Hepatocyte (in vitro differentiated cells): Measurements from ENCODE around the gene MEPE. TPM values are rescaled to one million over a fixed set of nuclear protein-coding genes. Genes with fewer than 3 reads are reported as not detected.

Experiments
- DNase-seq: peaks from one replicate; pipeline ENCODE4 v3.0.0-alpha.2; 2016; ENCODE audit warnings: low spot score
- H2AFZ ChIP-seq: fragments of 200-600 bp; sonication (generic); 2 replicates; pipeline ENCODE4 v1.6.0; 2016; ENCODE audit warnings: antibody characterized with exemption, mild to moderate bottlenecking
- H3K27ac ChIP-seq: fragments of 200-600 bp; sonication (generic); 2 replicates; pipeline ENCODE4 v1.5.1; 2016; ENCODE audit warnings: mild to moderate bottlenecking
- H3K27me3 ChIP-seq: fragments of 200-600 bp; sonication (generic); 2 replicates; pipeline ENCODE4 v1.6.1; 2016
- H3K36me3 ChIP-seq: fragments of 200-600 bp; sonication (generic); replicated peaks from 2 replicates; pipeline ENCODE4 v1.5.1; 2016; ENCODE audit warnings: low read depth; ENCODE audit not compliant: insufficient read depth
- H3K4me1 ChIP-seq: fragments of 200-600 bp; sonication (generic); 2 replicates; pipeline ENCODE4 v1.5.1; 2016; ENCODE audit warnings: mild to moderate bottlenecking, moderate library complexity; ENCODE audit not compliant: insufficient read depth
- H3K4me2 ChIP-seq: fragments of 200-600 bp; sonication (generic); 2 replicates; pipeline ENCODE4 v1.6.0; 2016
- H3K4me3 ChIP-seq: fragments of 200-600 bp; sonication (generic); 2 replicates; pipeline ENCODE4 v1.5.1; 2016; ENCODE audit warnings: mild to moderate bottlenecking
- H3K79me2 ChIP-seq: fragments of 200-600 bp; sonication (generic); 2 replicates; pipeline ENCODE4 v1.6.0; 2017; ENCODE audit warnings: mild to moderate bottlenecking
- H3K9me2 ChIP-seq: fragments of 200-600 bp; sonication (generic); replicated peaks from 2 replicates; pipeline ENCODE4 v1.6.0; 2017; ENCODE audit warnings: mild to moderate bottlenecking; ENCODE audit not compliant: insufficient read depth
- H3K9me3 ChIP-seq: fragments of 200-600 bp; sonication (generic); 2 replicates; pipeline ENCODE4 v1.5.1; 2016; ENCODE audit warnings: low read depth, mild to moderate bottlenecking
- H4K20me1 ChIP-seq: fragments of 200-600 bp; sonication (generic); 2 replicates; pipeline ENCODE4 v1.6.0; 2016; ENCODE audit warnings: mild to moderate bottlenecking; ENCODE audit not compliant: insufficient read depth, poor library complexity, severe bottlenecking
- CTCF ChIP-seq: fragments of 200-600 bp; sonication (generic); IDR thresholded peaks from 2 replicates; pipeline ENCODE4 v1.5.1; 2016; ENCODE audit warnings: antibody characterized with exemption, mild to moderate bottlenecking; ENCODE audit not compliant: poor library complexity
- EZH2 ChIP-seq: fragments of 200-600 bp; sonication (generic); IDR thresholded peaks from 2 replicates; pipeline ENCODE4 v1.6.1; 2016; ENCODE audit warnings: antibody characterized with exemption, mild to moderate bottlenecking, borderline replicate concordance
- EZH2phosphoT487 ChIP-seq: fragments of 200-600 bp; sonication (generic); IDR thresholded peaks from one replicate; pipeline ENCODE4 v1.6.1; 2018; ENCODE audit warnings: antibody characterized with exemption, mild to moderate bottlenecking, low read depth, moderate library complexity; ENCODE audit not compliant: unreplicated experiment, severe bottlenecking
- WGBS: methylation state at CpG from one replicate; pipeline ENCODE4 v1.1.6; 2016; ENCODE audit warnings: low lambda C conversion rate; ENCODE audit errors: missing lambda C conversion rate; 5-methylcytosine and 5-hydroxymethylcytosine counted together
- polyA plus RNA-seq: library from polyadenylated mRNA; unstranded; fragments of >200 nt; fragmentation: Nextera tagmentation; extraction: Ambion mirVana; gene quantifications from 2 replicates; pipeline ENCODE4 v1.2.1, GENCODE V29; 2016
- total RNA-seq: library from RNA; depleted of rRNA; stranded (reverse); fragments of >200 nt; gene quantifications from 2 replicates; pipeline ENCODE4 v1.2.3, GENCODE V29; 2014

The MEPE gene
- total and polyA plus RNA-seq, 2 experiments from 2014 or later = 0.07 TPM; not detected in 1

GRCh38 chr4:87811977-87812376 is 20.8 kb upstream of the MEPE start:
- Histone ChIP-seq H3K4me3 (no peak overlapping the region), H3K36me3 (no peaks in the 10 kb centered on the region), H3K4me1 (no peaks in the 10 kb centered on the region), H3K79me2 (no peaks in the 10 kb centered on the region), H3K4me2 (no peak overlapping the region), H2AFZ (no peak overlapping the region), H4K20me1 (no peaks in the 10 kb centered on the region), H3K27ac (no peak overlapping the region), H3K27me3 (no peaks in the 10 kb centered on the region), H3K9me2 (no peaks in the 10 kb centered on the region), H3K9me3 (no peaks in the 10 kb centered on the region)
- DNase-seq = no peak
- 86% methylated on average over 2 of the region's 2 CpGs for WGBS
- TF ChIP-seq EZH2phosphoT487 (no peak), CTCF (no peak), EZH2 (no peak)

- H3K36me3 ChIP-seq = no peaks in the 10 kb centered on the region
- no peak overlapping the region for H3K4me3 ChIP-seq
- no peaks in the 10 kb centered on the region for H3K9me3 ChIP-seq
- no peaks in the 10 kb centered on the region for H3K4me1 ChIP-seq
- no peaks in the 10 kb centered on the region for H4K20me1 ChIP-seq
- no peak for TF ChIP-seq EZH2
- no peak overlapping the region for H3K27ac ChIP-seq
- H3K9me2 ChIP-seq = no peaks in the 10 kb centered on the region
- no peaks in the 10 kb centered on the region for H3K27me3 ChIP-seq
- peak; percentile 32 for DNase-seq
- no peak overlapping the region for H3K4me2 ChIP-seq
- H3K79me2 ChIP-seq = no peaks in the 10 kb centered on the region
- H2AFZ ChIP-seq = no peak overlapping the region
- 77% methylated on average over 8 of the region's 8 CpGs for WGBS
These were observed 13.4 kb upstream of the MEPE start for GRCh38 chr4:87819281-87819919.

- no peaks in the 10 kb centered on the region for H3K79me2 ChIP-seq
- H3K4me2 ChIP-seq = no peak overlapping the region
- H3K4me3 ChIP-seq = no peak overlapping the region
- H3K4me1 ChIP-seq = no peaks in the 10 kb centered on the region
- H3K36me3 ChIP-seq = no peaks in the 10 kb centered on the region
- no peaks in the 10 kb centered on the region for H3K27me3 ChIP-seq
- TF ChIP-seq CTCF (no peak), EZH2phosphoT487 (no peak)
- no peak for DNase-seq
- 75% methylated on average over 4 of the region's 4 CpGs for whole genome bisulfite sequencing
- H3K9me2 ChIP-seq = no peaks in the 10 kb centered on the region
- no peaks in the 10 kb centered on the region for H4K20me1 ChIP-seq
- no peak overlapping the region for H2AFZ ChIP-seq
- H3K27ac ChIP-seq = no peak overlapping the region
- no peaks in the 10 kb centered on the region for H3K9me3 ChIP-seq
These were observed 9.6 kb upstream of the MEPE start for GRCh38 chr4:87823200-87823599.

GRCh38 chr4:87823724-87824123 is 9.0 kb upstream of the MEPE start:
- H3K4me1 ChIP-seq = no peaks in the 10 kb centered on the region
- TF ChIP-seq CTCF = no peak
- no peaks in the 10 kb centered on the region for H4K20me1 ChIP-seq
- no peak overlapping the region for H3K4me2 ChIP-seq
- no peak overlapping the region for H3K4me3 ChIP-seq
- H3K79me2 ChIP-seq = no peaks in the 10 kb centered on the region
- DNase-seq = no peak
- no peak overlapping the region for H2AFZ ChIP-seq
- no peaks in the 10 kb centered on the region for H3K9me3 ChIP-seq
- no peak overlapping the region for H3K27ac ChIP-seq
- no peaks in the 10 kb centered on the region for H3K9me2 ChIP-seq
- no peaks in the 10 kb centered on the region for H3K36me3 ChIP-seq
- WGBS = 71% methylated on average over 1 of the region's 1 CpG
- no peaks in the 10 kb centered on the region for H3K27me3 ChIP-seq
